ENCODE results near the gene CREBBP. TPM values are rescaled to one million over a fixed set of nuclear protein-coding genes. Genes with fewer than 3 reads are reported as not detected.

The CREBBP gene
- polyA plus RNA-seq, 1 donor (not counting 4 experiments of a cell fraction or from before 2014, with no cell fraction given) = 5.0 TPM

DNA sequence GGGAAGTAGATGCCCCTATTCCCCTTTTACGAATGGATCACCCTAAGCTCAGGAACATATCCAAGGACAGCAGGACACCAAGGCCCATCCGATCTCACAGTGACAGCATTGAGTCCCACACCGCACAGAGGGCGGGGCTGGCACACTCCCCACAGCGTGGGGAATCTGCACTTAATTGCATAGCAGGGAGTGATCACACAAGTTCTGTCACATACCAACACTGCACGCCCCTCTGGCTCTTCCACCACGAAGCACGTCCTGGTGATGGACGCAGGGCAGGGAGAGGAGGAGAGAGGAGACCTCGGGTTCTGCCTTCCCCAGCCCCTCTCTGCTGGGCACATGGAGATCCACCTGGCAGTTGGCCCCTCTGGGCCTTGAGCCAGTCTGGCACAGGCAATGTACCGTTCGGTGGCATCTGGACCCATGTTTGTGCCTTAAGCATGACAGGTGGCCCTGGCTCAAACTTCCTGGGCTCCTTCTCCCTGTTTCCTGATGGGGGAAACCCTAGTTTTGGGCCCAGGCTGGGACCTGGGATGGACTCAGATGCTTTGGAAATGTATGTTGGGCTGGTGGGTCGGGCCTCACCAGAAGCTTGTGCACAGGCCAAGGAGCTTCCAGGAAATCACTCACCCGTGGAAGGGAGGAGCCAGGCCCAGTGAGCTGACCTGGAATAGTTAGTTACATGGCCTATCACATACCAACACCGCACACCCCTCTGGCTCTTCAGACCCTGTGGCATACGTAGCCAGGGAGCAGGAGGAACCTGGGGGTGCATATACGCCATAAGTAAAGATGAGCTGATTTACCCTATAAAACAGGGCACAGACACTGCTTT lies 35.1 kb upstream of the CREBBP start:
- H3K36me3 ChIP-seq (ENCODE audit: control insufficient read depth in 2 of 2, extremely low read depth in 1 of 2, insufficient read depth in 2 of 2, low read length in 2 of 2) = no peaks in the 10 kb centered on the region
- H3K4me1 ChIP-seq (ENCODE audit: control insufficient read depth, extremely low read depth, insufficient read depth, low read length) = no peaks in the 10 kb centered on the region
- peaks cover 4% of the 10 kb centered on the region for H3K27me3 ChIP-seq (ENCODE audit: control insufficient read depth, extremely low read depth, insufficient read depth, low read length)
- H3K9ac ChIP-seq (ENCODE audit: control insufficient read depth, extremely low read depth, insufficient read depth, low read length) = no peak overlapping the region
- no peak overlapping the region for H3K4me2 ChIP-seq (ENCODE audit: control insufficient read depth, extremely low read depth, insufficient read depth, low read depth, low read length)
- H3K27ac ChIP-seq (ENCODE audit: control insufficient read depth, insufficient read depth, low read length) = no peak overlapping the region
- FAIRE-seq = no peak
- dilution Hi-C loops (cut with MboI; ENCODE audit: extremely low pct_ligation_motif_present, low sequenced_read_pairs) = no loop called here
- H4K20me1 ChIP-seq (ENCODE audit: control insufficient read depth, extremely low read depth, insufficient read depth, low read length) = peaks cover 2% of the 10 kb centered on the region
- TF ChIP-seq EZH2 (IDR thresholded peaks at IDR 0.05; ENCODE audit: low read length) (no peak), CTCF (optimal IDR thresholded peaks at IDR 0.05 in 1 of 3, IDR thresholded peaks at IDR 0.05 in 1 of 3, conservative IDR thresholded peaks at IDR 0.05 in 1 of 3; ENCODE audit: extremely low read depth in 1 of 3, insufficient read depth in 2 of 3, low read length in 3 of 3) (no peak)
- no peaks in the 10 kb centered on the region for H3K9me1 ChIP-seq (ENCODE audit: control insufficient read depth, extremely low read depth, insufficient read depth, low read length)
- H3K79me2 ChIP-seq (ENCODE audit: control insufficient read depth, insufficient read depth, low read length) = no peaks in the 10 kb centered on the region
- H3K9me3 ChIP-seq (ENCODE audit: control insufficient read depth, low read depth, low read length) = peaks cover 7% of the 10 kb centered on the region
- DNase-seq (ENCODE audit: low read depth, low spot score) = no peak
- no peak overlapping the region for H3K4me3 ChIP-seq (ENCODE audit: control insufficient read depth in 2 of 3, extremely low read depth in 1 of 3, insufficient read depth in 2 of 3, low read depth in 1 of 3, low read length in 3 of 3)
- no peak overlapping the region for H2AFZ ChIP-seq (ENCODE audit: control insufficient read depth, low read length)

DNA sequence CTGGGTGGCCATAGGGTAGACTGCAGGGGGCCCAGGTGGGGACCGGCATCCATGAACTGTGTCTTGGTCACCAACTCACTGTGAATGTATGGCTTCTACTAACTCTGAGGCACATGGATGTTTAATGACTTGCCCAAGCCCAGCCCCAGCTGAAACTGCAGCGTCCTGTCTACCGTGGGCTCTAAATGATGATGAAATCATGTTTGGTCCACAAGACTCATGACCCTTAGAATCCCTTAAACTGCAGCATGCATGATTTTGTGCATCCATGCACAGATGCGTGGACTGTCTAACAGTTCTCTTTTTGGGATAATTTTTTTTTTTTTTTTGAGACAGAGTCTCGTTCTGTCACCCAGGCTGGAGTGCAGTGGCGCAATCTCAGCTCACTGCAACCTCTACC lies 32.4 kb upstream of the CREBBP start:
- Histone ChIP-seq H4K20me1 (ENCODE audit: control insufficient read depth, extremely low read depth, insufficient read depth, low read length) (peaks cover 2% of the 10 kb centered on the region), H3K4me3 (ENCODE audit: control insufficient read depth in 2 of 3, extremely low read depth in 1 of 3, insufficient read depth in 2 of 3, low read depth in 1 of 3, low read length in 3 of 3) (no peak overlapping the region), H3K79me2 (ENCODE audit: control insufficient read depth, insufficient read depth, low read length) (no peaks in the 10 kb centered on the region), H3K27me3 (ENCODE audit: control insufficient read depth, extremely low read depth, insufficient read depth, low read length) (peaks cover 4% of the 10 kb centered on the region), H3K36me3 (ENCODE audit: control insufficient read depth in 2 of 2, extremely low read depth in 1 of 2, insufficient read depth in 2 of 2, low read length in 2 of 2) (no peaks in the 10 kb centered on the region), H2AFZ (ENCODE audit: control insufficient read depth, low read length) (no peak overlapping the region), H3K9me1 (ENCODE audit: control insufficient read depth, extremely low read depth, insufficient read depth, low read length) (no peaks in the 10 kb centered on the region), H3K4me1 (ENCODE audit: control insufficient read depth, extremely low read depth, insufficient read depth, low read length) (no peaks in the 10 kb centered on the region), H3K4me2 (ENCODE audit: control insufficient read depth, extremely low read depth, insufficient read depth, low read depth, low read length) (no peak overlapping the region), H3K27ac (ENCODE audit: control insufficient read depth, insufficient read depth, low read length) (no peak overlapping the region), H3K9ac (ENCODE audit: control insufficient read depth, extremely low read depth, insufficient read depth, low read length) (no peak overlapping the region), H3K9me3 (ENCODE audit: control insufficient read depth, low read depth, low read length) (no peaks in the 10 kb centered on the region)
- DNase-seq (ENCODE audit: low read depth, low spot score) (no peak), FAIRE-seq (no peak)
- dilution Hi-C loops (cut with MboI; ENCODE audit: extremely low pct_ligation_motif_present, low sequenced_read_pairs) = no loop called here
- TF ChIP-seq CTCF (optimal IDR thresholded peaks at IDR 0.05 in 1 of 3, IDR thresholded peaks at IDR 0.05 in 1 of 3, conservative IDR thresholded peaks at IDR 0.05 in 1 of 3; ENCODE audit: extremely low read depth in 1 of 3, insufficient read depth in 2 of 3, low read length in 3 of 3) (no peak), EZH2 (IDR thresholded peaks at IDR 0.05; ENCODE audit: low read length) (no peak)
